ENCODE results near the gene ERCC4.

The ERCC4 gene

GRCh38 chr16:13911306-13911705 is 8.6 kb upstream of the ERCC4 start:
- DNase-seq (ENCODE audit: low read depth) = no peak

DNA sequence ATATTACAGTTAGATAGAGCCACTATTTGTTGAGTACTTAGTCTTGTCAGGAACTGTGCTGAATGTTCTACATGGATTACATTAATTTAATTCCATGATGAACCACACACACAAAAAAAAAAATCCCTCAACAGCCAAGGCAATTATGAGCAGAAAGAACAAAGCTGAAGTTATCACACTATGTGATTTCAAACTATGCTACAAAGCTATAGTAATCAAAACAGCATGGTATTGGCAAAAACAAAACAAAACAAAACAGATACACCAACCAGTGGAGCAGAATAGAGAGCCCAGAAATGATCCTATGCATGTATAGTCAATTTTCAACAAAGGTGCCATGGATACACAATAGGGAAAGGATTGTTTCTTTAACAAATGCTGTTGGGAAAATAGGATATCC is 8.1 kb upstream of the ERCC4 start:
- no peak for DNase-seq (ENCODE audit: low read depth)

- no peak for DNase-seq (ENCODE audit: low read depth)
These were observed 7.1 kb upstream of the ERCC4 start for GRCh38 chr16:13912891-13913290.

DNA sequence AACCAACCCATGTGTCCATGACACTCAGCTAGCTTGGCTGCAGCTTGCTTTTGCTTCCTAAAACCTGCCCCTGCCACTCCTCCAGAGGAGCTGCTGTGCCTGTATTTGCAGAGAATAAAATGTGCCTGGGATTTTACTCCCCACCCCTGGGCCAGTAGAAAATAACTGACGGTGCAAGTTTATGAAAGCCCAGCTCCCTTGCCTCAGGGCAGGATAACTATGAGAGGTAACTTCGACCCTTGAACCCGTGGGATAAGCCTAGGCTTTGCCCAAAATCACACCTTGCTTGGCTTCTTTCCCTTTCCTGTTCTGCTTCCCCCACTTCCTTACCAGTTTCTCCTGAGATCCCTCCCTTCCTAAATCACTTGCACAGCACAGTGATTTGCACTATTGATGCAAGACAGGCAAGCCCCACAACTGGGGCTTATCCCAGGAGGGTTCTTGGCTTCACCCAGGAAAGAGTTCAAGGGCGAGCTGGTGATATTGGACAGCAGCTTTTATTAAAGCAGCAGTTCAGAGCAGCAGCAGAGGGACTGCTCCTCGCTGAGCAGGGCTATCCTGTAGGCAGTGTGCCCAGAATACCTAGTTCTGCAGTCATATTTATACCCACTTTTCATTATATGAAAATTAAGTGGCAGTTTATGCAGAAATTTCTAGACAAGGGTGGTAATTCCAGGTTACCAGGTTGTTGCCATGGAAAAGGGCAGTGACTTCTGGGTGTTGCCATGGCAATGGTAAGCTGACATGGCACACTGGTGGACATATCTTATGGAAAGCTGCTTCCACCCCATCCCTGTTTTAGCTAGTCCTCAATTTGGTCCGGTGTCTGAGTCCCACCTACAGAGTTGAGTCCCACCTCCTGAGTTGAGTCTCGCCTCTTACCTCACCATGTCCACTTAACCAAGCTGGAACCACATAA is 6.3 kb upstream of the ERCC4 start:
- DNase-seq (ENCODE audit: low read depth) = no peak

DNA sequence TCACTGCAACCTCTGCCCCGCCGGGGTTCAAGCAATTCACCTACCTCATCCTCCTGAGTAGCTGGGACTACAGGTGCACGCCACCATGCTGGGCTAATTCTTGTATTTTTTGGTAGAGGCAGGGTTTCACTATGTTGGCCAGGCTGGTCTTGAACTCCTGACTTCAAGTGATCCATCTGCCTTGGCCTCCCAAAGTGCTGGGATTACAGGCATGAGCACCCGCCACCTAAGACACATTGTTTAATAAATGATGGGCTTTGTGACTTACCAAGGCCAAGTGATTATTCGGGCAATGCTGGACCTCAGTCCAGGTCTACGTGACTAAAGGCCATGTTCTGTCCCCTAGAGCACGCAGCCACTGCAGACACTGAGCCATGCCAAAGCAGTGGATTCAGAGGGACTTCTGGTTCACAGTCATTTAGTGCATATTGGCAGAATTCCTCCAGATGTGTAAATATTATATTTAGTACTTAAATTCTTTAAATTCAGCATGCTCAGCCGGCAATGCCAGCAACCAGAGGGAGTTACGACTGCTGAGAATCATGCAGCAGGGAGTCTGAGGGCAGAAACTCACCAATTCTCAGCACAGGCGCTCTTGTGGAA is 4.8 kb upstream of the ERCC4 start:
- no peak for DNase-seq (ENCODE audit: low read depth)

GRCh38 chr16:13919330-13919682 is 648 bp upstream of the ERCC4 start:
- no peak for DNase-seq (ENCODE audit: low read depth)

GRCh38 chr16:13920510-13920818 is 510 bp downstream of the ERCC4 start:
- DNase-seq (ENCODE audit: low read depth) = no peak

- no peak for DNase-seq (ENCODE audit: low read depth)
These were observed 1.4 kb downstream of the ERCC4 start for GRCh38 chr16:13921328-13921727.

DNA sequence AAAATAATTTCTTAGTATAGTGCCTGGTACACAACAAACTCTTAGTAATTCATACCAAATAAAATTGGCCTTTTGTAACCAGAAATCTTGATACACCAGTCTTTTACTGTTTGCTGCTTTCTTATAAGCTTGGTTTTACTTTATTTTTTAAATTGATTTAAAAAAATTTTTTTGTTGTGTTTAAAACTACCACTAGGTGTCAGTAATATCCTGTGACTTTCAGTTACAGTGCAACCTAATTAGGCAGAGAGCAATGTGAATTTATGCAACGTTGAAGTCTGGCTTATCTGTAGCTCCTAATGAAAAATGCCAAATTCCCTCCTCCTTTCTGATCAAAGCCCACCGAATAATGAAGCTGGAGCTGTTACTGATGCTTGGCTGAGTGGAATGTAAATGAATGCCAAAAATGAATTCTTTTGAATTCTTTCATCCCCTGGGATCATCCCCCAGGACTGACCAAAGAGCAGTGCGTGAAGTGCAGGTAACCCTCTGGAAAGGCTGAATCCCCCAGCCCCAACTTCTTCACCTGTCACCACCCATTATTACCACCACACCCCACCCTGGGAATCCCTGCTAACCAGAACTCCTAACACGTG is 3.8 kb downstream of the ERCC4 start:
- no peak for DNase-seq (ENCODE audit: low read depth)

GRCh38 chr16:13926464-13926863 is 6.5 kb downstream of the ERCC4 start:
- no peak for DNase-seq (ENCODE audit: low read depth)

GRCh38 chr16:13926891-13927290 is 6.9 kb downstream of the ERCC4 start:
- no peak for DNase-seq (ENCODE audit: low read depth)

DNA sequence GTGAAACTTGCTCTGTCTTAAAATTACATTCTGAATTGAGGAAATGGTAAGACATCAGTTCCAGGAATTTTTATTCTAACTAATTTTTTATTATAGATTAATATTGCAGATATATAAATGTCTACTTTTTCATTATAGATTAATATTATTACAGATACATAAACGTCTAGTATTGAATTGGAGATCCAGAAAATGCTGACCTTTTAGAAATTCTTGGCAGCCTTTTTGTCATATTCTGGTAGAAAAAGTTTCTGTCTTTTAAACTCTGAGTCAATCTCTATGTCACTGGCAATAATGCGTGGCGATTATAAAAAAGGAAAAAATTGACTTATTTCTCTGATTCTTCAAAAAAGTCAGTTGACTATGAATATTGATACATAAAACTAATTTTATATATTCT is 8.7 kb downstream of the ERCC4 start:
- DNase-seq (ENCODE audit: low read depth) = no peak

DNA sequence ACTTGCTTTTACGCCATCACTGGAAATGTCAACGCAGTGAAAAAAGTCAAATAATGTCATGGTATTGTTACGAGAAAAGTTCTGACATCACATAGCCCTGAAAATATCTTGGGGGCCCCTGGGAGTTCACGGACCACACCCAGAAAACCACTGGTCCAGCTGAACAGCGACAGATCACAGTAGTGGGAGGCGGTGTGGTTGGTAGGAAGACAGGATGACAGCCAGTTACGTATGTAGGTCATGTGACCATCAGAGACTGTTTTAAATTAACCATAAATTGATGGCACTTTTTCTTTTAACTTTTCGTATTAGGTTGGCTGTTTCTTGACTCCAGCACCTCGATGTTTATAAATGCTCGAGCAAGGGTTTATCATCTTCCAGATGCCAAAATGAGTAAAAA is 11.9 kb downstream of the ERCC4 start:
- DNase-seq (ENCODE audit: low read depth) = no peak

- peak; percentile 11 for DNase-seq (ENCODE audit: low read depth)
These were observed 15.5 kb downstream of the ERCC4 start for GRCh38 chr16:13935408-13935807.

GRCh38 chr16:13936155-13936554 is 16.2 kb downstream of the ERCC4 start:
- DNase-seq (ENCODE audit: low read depth) = no peak

- DNase-seq (ENCODE audit: low read depth) = no peak
These were observed 16.7 kb downstream of the ERCC4 start for GRCh38 chr16:13936596-13937081.

GRCh38 chr16:13937411-13937810 is 17.5 kb downstream of the ERCC4 start:
- no peak for DNase-seq (ENCODE audit: low read depth)

GRCh38 chr16:13938480-13938879 is 18.5 kb downstream of the ERCC4 start:
- DNase-seq (ENCODE audit: low read depth) = no peak

- no peak for DNase-seq (ENCODE audit: low read depth)
These were observed 19.9 kb downstream of the ERCC4 start for GRCh38 chr16:13939821-13940220.

DNA sequence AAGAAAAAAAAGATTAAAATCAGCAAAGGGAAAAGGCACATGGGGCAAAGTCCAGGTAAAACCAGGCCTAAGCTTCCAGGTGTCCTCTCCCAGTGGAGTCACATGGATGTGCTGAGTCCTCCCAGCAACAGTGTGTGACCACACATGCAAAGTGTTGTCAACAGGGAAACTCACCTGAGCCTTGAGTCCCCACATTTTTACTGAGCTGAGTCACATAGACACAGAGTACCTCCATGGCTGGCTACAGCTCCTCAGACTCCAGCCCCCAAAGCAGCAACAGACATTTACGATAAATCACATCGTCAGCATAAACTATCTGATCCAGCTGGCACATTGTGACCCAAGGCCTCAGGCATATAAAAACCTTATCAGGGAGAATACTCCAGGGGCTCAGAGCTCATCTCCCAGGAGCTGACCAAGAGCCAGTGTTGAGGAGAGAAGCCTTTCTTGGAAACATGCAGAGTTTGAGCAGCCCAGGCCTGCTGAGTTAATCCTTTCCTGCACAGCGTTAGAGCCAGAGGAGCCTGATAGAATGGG is 20.5 kb downstream of the ERCC4 start:
- no peak for DNase-seq (ENCODE audit: low read depth)

- DNase-seq (ENCODE audit: low read depth) = no peak
These were observed 24.9 kb downstream of the ERCC4 start for GRCh38 chr16:13944816-13945215.

DNA sequence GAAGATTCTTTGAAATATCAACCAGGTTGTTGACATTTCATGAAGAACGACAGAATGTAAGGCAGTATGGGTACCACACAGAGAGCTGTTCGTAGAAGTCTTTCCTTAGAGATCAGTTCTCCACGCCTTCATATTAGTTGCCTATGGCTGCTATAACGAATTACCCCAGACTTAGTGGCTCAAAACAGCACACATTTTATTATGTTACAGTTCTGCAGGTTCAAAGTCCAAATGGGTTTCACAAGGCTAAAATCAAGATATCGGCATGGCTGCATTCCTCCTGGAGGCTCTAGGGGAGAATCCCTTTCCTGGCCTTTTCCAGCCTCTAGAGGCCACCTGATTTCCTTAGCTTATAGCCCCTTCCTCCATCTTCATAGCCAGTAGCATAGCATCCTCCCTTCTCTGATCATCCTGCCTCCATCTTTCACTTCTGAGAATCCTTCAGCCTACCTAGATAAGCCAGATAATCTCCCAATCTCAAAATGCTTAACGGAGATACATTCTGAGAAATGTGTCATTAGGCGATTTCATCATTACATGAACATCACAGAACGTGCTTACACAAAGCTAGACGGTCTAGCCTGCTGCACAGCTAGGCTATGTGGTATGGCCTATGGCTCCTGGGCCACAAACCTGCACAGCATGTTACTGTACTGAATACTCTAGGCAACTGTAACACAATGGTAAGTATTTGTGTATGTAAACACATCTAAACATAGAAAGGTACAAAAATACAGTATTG is 26.0 kb downstream of the ERCC4 start:
- DNase-seq (ENCODE audit: low read depth) = no peak
